K562 (cell line): ENCODE results near the gene FOXL3. TPM values are rescaled to one million over a fixed set of nuclear protein-coding genes. Genes with fewer than 3 reads are reported as not detected.
A peak's percentile ranks its signal among the peaks of the same experiment; 100 is the strongest.

Experiments
- CCNT2 ChIP-seq: IDR thresholded peaks from 2 replicates; pipeline ENCODE4 v1.6.1; 2011; ENCODE audit warnings: borderline replicate concordance, low read depth, mild to moderate bottlenecking, moderate library complexity, mixed read lengths, low read length; ENCODE audit not compliant: insufficient read length; ENCODE audit errors: extremely low read depth
- CHCHD3 ChIP-seq: fragments of 250-450 bp; sonication (Bioruptor Pico); IDR thresholded peaks from 2 replicates; pipeline ENCODE4 v2.1.2; 2022; ENCODE audit warnings: mild to moderate bottlenecking
- DEAF1 ChIP-seq: fragments of 450-650 bp; formaldehyde crosslinking; IDR thresholded peaks from 2 replicates; pipeline ENCODE4 v1.4.0; 2020; ENCODE audit warnings: mild to moderate bottlenecking, moderate library complexity
- ETS2 ChIP-seq: IDR thresholded peaks from 2 replicates; pipeline ENCODE4 v1.6.1; 2016; ENCODE audit warnings: borderline replicate concordance, missing genetic modification characterization, mild to moderate bottlenecking, moderate library complexity, missing compliant biosample characterization; ENCODE audit not compliant: poor library complexity, severe bottlenecking
- LCOR ChIP-seq: sonication (generic); formaldehyde crosslinking; IDR thresholded peaks from 2 replicates; pipeline ENCODE4 v1.8.0; 2022; ENCODE audit warnings: mild to moderate bottlenecking, missing genetic modification reagents
- MAZ ChIP-seq, 2 experiments: fragments of 450-650 bp in 1 of 2; sonication (generic) in 1 of 2; formaldehyde crosslinking; IDR thresholded peaks in 1 of 2; conservative IDR thresholded peaks in 1 of 2; 2 replicates each; pipeline versions ENCODE4 v1.4.0 to v1.5.0; 2020; ENCODE audit warnings: mild to moderate bottlenecking in 1 of 2, missing genetic modification reagents in 1 of 2
- MIER1 ChIP-seq: fragments of 450-650 bp; IDR thresholded peaks from 2 replicates; pipeline ENCODE4 v1.6.1; 2016; ENCODE audit warnings: antibody characterized with exemption, mild to moderate bottlenecking, low read depth
- PHF8 ChIP-seq: fragments of 200-600 bp; sonication (generic); IDR thresholded peaks from 2 replicates; pipeline ENCODE4 v1.6.1; 2012; ENCODE audit warnings: mixed run types, mild to moderate bottlenecking, inconsistent platforms, low read length, moderate library complexity, borderline replicate concordance
- RAD21 ChIP-seq, 2 experiments: fragments of 250-450 bp in 1 of 2; fragments of 450-650 bp in 1 of 2; sonication (Bioruptor Pico) in 1 of 2; formaldehyde crosslinking in 1 of 2; IDR thresholded peaks in 1 of 2; conservative IDR thresholded peaks in 1 of 2; 2 replicates each; pipeline versions ENCODE4 v1.4.0 to v1.8.0; 2020 to 2022; ENCODE audit warnings: mild to moderate bottlenecking in 2 of 2, moderate library complexity in 1 of 2
- RBM22 ChIP-seq: fragments of 200-400 bp; formaldehyde crosslinking; IDR thresholded peaks from 2 replicates; pipeline ENCODE4 v1.6.1; 2018; ENCODE audit warnings: low read length, low read depth; ENCODE audit not compliant: poor library complexity, severe bottlenecking
- THAP12 ChIP-seq: fragments of 250-450 bp; sonication (Bioruptor Pico); IDR thresholded peaks from 2 replicates; pipeline ENCODE4 v1.9.0; 2021; ENCODE audit warnings: mild to moderate bottlenecking, inconsistent platforms
- VEZF1 ChIP-seq: fragments of 200-800 bp; sonication (Bioruptor generic); IDR thresholded peaks from 2 replicates; pipeline ENCODE4 v1.6.1; 2017; ENCODE audit warnings: missing genetic modification characterization, missing compliant biosample characterization
- ZBTB12 ChIP-seq: fragments of 250-450 bp; sonication (Bioruptor Pico); IDR thresholded peaks from 2 replicates; pipeline ENCODE4 v1.4.0; 2020
- ZBTB5 ChIP-seq: fragments of 450-650 bp; IDR thresholded peaks from 2 replicates; pipeline ENCODE4 v1.6.1; 2017; ENCODE audit warnings: antibody characterized with exemption
- ZNF12 ChIP-seq: sonication (generic); formaldehyde crosslinking; IDR thresholded peaks from 2 replicates; pipeline ENCODE4 v1.4.0; 2020; ENCODE audit warnings: mild to moderate bottlenecking, missing genetic modification reagents
- ZNF263 ChIP-seq: sonication (generic); formaldehyde crosslinking; IDR thresholded peaks from 2 replicates; pipeline ENCODE4 v1.8.0; 2022; ENCODE audit warnings: mild to moderate bottlenecking, missing genetic modification reagents, borderline replicate concordance
- ZNF384 ChIP-seq: IDR thresholded peaks from 2 replicates; pipeline ENCODE4 v1.6.1; 2012; ENCODE audit warnings: low read depth, low read length, improper control_type of control experiment
- ZNF76 ChIP-seq: fragments of 250-450 bp; sonication (Bioruptor Pico); IDR thresholded peaks from 2 replicates; pipeline ENCODE4 v1.4.0; 2020; ENCODE audit warnings: mild to moderate bottlenecking, moderate library complexity, borderline replicate concordance
- polyA plus RNA-seq, 8 experiments: library from polyadenylated mRNA; depleted of rRNA in 4 of 8; stranded (reverse) in 5 of 8; unstranded in 3 of 8; fragments of >200 nt; fragmentation: Nextera tagmentation in 2 of 8; fragmentation: Illumina TruSeq in 1 of 8; extraction: Ambion mirVana in 2 of 8; extraction: Trizol in 1 of 8; gene quantifications; 2 replicates each; pipeline versions ENCODE4 v1.2.1 to v1.2.3, GENCODE V29; 2011 to 2014; ENCODE audit warnings: inconsistent platforms in 1 of 8, missing spikeins in 1 of 8
- total RNA-seq, 7 experiments: library from RNA; depleted of rRNA in 6 of 7; stranded (reverse); fragments of >200 nt in 6 of 7; fragmentation: Illumina TruSeq in 2 of 7; extraction: Trizol in 2 of 7; gene quantifications; 2 replicates each; pipeline versions ENCODE4 v1.2.1 to v1.2.3, GENCODE V29; 2011 to 2021; ENCODE audit warnings: low replicate concordance in 1 of 7

Gene FOXL3
- total and polyA plus RNA-seq, 9 of the 15 experiments (the other 6 are each of a cell fraction or from before 2014, with no cell fraction given) = not detected

- no peak for TF ChIP-seq ZNF12 (CRISPR knock-in tag)
- peak; percentile 60 for TF ChIP-seq VEZF1
- no peak for TF ChIP-seq PHF8
- no peak for TF ChIP-seq ETS2 (tag)
- peak; percentile 21 for TF ChIP-seq CCNT2
- TF ChIP-seq ZBTB12 (CRISPR knock-in tag) = no peak
- TF ChIP-seq DEAF1 (CRISPR knock-in tag) = peak; percentile 79
- TF ChIP-seq ZNF384 = 0 out of 2 replicates have a peak, but pooled peaks have one; percentile 8
- peak; percentile 45 to 69; a peak in 2 of 4 replicates for TF ChIP-seq MAZ (CRISPR knock-in tag; conservative IDR thresholded peaks at IDR 0.05 in 1 of 2, IDR thresholded peaks at IDR 0.05 in 1 of 2)
- no peak for TF ChIP-seq ZNF76 (CRISPR knock-in tag)
- TF ChIP-seq CHCHD3 (CRISPR knock-in tag) = no peak
- no peak for TF ChIP-seq RBM22
- peak; percentile 86 to 88 for TF ChIP-seq RAD21 (CRISPR knock-in tag; conservative IDR thresholded peaks at IDR 0.05 in 1 of 2, IDR thresholded peaks at IDR 0.05 in 1 of 2)
- TF ChIP-seq ZNF263 (CRISPR knock-in tag) = peak; percentile 78; the same call in 1 of the 2 replicates
- no peak for TF ChIP-seq LCOR (CRISPR knock-in tag)
- no peak for TF ChIP-seq THAP12 (CRISPR knock-in tag)
- no peak for TF ChIP-seq ZBTB5
- TF ChIP-seq MIER1 = no peak
These were observed 32.2 kb downstream of the FOXL3 start (continued) for GRCh38 chr7:322111-322671.
